ENCODE results near the gene E2F4. TPM values are rescaled to one million over a fixed set of nuclear protein-coding genes. Genes with fewer than 3 reads are reported as not detected.

Gene E2F4
- polyA plus RNA-seq, 1 donor, result 67.6 TPM

DNA sequence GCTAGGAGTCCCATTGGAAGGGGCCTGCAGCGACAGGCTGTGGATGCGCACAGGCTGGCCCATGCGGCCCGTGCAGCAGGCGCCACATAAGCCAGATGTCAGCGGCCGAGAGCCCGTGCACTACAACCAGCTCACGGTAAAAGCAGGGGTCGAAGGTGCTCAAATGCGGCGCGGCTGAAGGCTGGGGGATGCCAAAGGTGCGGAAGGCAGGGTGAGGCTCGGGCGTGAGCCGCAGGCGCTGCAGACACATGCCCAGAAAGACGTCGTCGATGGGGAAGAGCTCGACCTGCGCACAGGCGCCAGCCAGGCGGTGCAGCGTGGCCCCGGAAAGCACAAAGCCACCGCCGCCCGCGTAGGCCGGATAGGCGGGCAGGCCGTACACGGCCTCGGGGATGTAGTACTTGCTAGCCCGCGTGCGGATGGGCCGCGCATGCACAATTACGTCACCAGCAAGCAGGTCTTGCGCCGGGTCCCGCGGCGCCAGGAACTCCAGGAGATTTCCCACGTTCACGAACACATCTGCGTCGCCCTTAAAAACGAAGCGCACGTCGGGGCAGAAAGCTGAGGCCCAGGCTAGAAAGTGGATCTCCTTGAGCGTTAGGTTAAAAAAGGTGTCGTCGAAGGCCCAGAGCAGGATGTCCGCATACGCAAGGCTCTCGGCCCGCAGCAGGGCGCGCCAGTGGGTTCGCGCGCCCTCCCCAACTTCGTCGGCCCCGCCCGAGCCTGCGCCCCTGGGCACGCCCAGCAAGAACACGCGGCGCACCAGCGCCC is 42.5 kb upstream of the E2F4 start:
- no peak overlapping the region for H3K4me3 ChIP-seq (ENCODE audit: low read length)
- peaks cover 47% of the 10 kb centered on the region for H3K27me3 ChIP-seq (ENCODE audit: control insufficient read depth, insufficient read depth, low read length)
- no CpG with 5 or more reads among the region's 77 CpGs for WGBS (ENCODE audit: insufficient coverage, low lambda C conversion rate)
- H3K9me3 ChIP-seq (ENCODE audit: control insufficient read depth, low read depth, low read length), result peaks cover 8% of the 10 kb centered on the region
- H3K27ac ChIP-seq (ENCODE audit: low read length), result no peak overlapping the region
- no peak for DNase-seq
- H3K4me1 ChIP-seq (ENCODE audit: control insufficient read depth, insufficient read depth, low read length), result peaks cover 3% of the 10 kb centered on the region
- peaks cover 34% of the 10 kb centered on the region for H3K36me3 ChIP-seq (ENCODE audit: control insufficient read depth, insufficient read depth, low read length)

DNA sequence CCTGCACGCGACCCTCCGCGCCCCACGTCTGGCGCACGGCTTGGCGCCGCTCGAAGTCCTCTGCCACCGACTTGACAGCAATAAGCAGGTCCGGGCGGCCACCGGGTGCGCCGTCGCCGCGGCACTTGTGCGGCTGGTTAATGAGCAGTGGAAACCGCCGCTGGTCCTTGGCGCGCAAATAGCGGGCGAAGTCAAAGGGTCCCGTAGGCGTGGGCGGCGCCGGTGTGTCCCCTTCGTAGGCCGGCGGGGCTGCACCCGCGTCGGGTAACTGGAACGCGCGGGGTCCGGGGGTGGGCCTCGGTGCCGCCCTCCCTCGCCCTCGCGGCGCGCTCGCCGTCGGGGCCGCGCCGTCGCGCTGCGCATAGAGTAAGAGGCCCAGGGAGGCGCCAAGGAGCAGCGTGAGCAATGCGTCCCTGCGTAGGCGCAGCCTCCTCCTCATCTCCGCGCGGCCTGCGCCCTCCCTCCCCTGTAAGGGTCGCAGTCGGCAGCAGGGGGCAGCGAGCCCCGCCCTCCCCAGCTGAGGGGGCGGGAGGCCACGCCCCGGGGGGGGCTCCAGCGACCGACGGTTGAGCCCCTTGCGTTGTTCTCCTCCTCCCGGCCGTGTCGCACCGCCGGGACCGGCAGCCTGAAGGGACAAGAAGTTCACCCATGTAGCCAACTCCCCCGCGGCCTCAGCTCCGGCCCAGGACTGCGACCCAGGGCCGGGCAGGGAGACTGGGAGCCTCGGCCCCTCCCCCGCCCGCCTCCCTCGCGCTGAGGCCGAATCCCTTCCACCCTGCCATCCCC is 41.7 kb upstream of the E2F4 start:
- H3K9me3 ChIP-seq (ENCODE audit: control insufficient read depth, low read depth, low read length), result peaks cover 12% of the 10 kb centered on the region
- peak overlapping the region; percentile 73 for H3K27ac ChIP-seq (ENCODE audit: low read length)
- peaks cover 55% of the 10 kb centered on the region for H3K27me3 ChIP-seq (ENCODE audit: control insufficient read depth, insufficient read depth, low read length)
- DNase-seq, result peak; percentile 54 to 68
- peak overlapping the region; percentile 38 for H3K4me3 ChIP-seq (ENCODE audit: low read length)
- H3K4me1 ChIP-seq (ENCODE audit: control insufficient read depth, insufficient read depth, low read length), result peaks cover 6% of the 10 kb centered on the region
- H3K36me3 ChIP-seq (ENCODE audit: control insufficient read depth, insufficient read depth, low read length), result peaks cover 26% of the 10 kb centered on the region
- WGBS (ENCODE audit: insufficient coverage, low lambda C conversion rate), result no CpG with 5 or more reads among the region's 94 CpGs

DNA sequence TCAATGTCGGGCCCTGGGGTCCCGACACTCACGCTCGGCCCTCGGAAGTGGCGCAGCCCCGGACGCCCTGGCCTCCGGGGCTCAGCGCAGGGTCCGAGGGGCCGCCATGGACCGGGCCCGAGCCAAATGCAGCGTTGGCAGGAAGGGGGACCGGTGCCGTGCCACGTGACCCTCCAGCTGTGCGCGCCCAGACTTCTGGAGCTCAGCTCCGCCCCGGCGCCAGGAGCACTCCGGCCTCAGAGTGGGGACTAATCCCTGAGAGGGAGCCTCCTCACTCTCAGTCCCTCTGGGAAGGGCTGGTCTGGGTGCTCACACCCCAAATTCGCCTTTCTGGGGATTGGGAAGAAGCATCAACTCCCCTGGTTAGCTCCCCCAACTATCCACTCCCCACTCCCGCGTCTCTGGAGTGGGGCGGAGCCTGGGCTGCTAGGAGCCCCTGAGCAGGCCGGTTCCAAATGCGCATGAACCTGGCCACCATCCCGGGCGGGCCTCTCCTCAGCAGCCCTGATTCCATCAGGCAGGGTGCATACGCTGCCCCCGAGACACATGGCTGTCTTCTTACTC is 41.0 kb upstream of the E2F4 start, which contains the start of gene B3GNT9:
TSS of gene B3GNT9 (minus strand) at position 166 of the 564 bp plus-strand sequence. CDS start 513 bp downstream, outside the sequence.
- no CpG with 5 or more reads among the region's 34 CpGs for WGBS (ENCODE audit: insufficient coverage, low lambda C conversion rate)
- peaks cover 11% of the 10 kb centered on the region for H3K4me1 ChIP-seq (ENCODE audit: control insufficient read depth, insufficient read depth, low read length)
- H3K9me3 ChIP-seq (ENCODE audit: control insufficient read depth, low read depth, low read length), result peaks cover 12% of the 10 kb centered on the region
- peaks cover 19% of the 10 kb centered on the region for H3K36me3 ChIP-seq (ENCODE audit: control insufficient read depth, insufficient read depth, low read length)
- peak in 1 of 2 donors; percentile 74 for DNase-seq
- H3K4me3 ChIP-seq (ENCODE audit: low read length), result peak within 1 kb of the TSS; percentile 38
- H3K27me3 ChIP-seq (ENCODE audit: control insufficient read depth, insufficient read depth, low read length), result peaks cover 61% of the 10 kb centered on the region
- peak within 1 kb of the TSS; percentile 73 for H3K27ac ChIP-seq (ENCODE audit: low read length)

DNA sequence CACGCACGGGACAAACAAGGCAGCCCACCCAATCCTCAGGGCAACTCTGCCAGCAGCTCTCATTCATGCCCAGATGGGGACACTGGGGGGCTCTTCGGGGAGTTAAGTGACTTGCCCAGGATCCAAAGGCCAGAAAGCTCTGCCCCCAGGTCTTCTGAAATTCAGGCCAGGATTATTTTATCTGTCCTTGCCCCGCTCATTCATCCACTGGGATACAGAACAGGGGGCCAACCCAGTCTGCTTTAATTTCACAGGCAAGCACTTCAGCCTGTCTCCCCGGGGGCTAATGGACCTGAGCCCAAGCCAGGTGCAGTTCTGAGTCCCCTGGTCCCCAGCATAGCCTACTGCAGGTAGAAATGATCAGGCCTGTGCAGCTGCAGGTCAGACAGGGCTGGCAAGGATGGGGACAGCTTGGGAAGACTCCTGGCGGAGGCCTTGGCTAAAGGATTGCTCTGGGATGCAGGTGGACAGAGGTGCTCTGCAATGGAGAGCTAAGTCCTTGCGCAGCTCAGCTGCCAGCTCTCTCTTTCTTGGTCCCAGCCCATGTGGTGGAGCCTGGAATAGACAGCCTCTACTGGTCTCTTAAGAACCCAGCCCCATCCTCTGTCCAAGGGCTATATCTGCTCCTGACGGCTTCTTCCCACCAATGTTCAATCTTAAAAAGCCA is 40.4 kb upstream of the E2F4 start:
- peaks cover 13% of the 10 kb centered on the region for H3K36me3 ChIP-seq (ENCODE audit: control insufficient read depth, insufficient read depth, low read length)
- H3K9me3 ChIP-seq (ENCODE audit: control insufficient read depth, low read depth, low read length), result peaks cover 12% of the 10 kb centered on the region
- peaks cover 67% of the 10 kb centered on the region for H3K27me3 ChIP-seq (ENCODE audit: control insufficient read depth, insufficient read depth, low read length)
- 20% methylated on average over 1 of the region's 8 CpGs for WGBS (ENCODE audit: insufficient coverage, low lambda C conversion rate)
- no peak overlapping the region for H3K4me3 ChIP-seq (ENCODE audit: low read length)
- peaks cover 15% of the 10 kb centered on the region for H3K4me1 ChIP-seq (ENCODE audit: control insufficient read depth, insufficient read depth, low read length)
- no peak overlapping the region for H3K27ac ChIP-seq (ENCODE audit: low read length)
- no peak for DNase-seq

DNA sequence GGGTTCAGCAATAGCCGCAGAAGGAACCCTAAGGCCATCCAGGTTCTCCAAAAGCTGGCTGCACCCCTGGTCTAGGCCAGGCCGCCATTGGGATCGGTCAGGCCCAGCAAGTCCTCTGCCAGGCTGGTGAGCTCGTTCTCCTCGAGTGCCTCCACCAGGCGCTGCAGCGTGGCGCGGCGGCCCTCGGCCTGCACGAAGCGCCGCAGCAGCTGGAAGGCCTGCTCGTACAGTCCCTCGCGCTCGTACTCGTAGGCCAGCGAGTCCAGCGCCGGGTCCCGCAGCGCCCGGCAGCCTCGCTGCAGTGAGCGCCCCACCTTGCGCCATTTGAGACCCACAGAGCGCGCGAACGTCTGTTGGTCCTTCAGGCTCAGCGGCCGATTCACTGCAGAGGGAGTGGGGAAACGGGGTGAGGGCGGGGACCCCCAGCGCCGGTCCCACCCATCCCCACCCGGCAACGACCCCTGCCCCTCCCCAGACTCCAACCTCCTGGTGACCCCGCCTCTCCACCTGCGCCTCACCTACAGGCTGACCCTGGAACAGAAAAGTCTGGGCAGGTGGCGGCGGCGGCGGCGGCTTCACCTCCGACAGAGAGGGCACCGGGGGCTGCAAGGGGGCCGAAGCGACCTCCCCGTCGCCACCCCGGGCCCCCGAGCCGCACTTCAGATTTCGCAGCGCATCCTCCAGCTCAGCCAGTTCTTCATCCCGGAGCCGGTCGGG is 37.2 kb upstream of the E2F4 start:
- H3K9me3 ChIP-seq (ENCODE audit: control insufficient read depth, low read depth, low read length), result peaks cover 5% of the 10 kb centered on the region
- peaks cover 80% of the 10 kb centered on the region for H3K27me3 ChIP-seq (ENCODE audit: control insufficient read depth, insufficient read depth, low read length)
- no peak overlapping the region for H3K4me3 ChIP-seq (ENCODE audit: low read length)
- H3K36me3 ChIP-seq (ENCODE audit: control insufficient read depth, insufficient read depth, low read length), result no peaks in the 10 kb centered on the region
- peaks cover 23% of the 10 kb centered on the region for H3K4me1 ChIP-seq (ENCODE audit: control insufficient read depth, insufficient read depth, low read length)
- DNase-seq, result no peak
- H3K27ac ChIP-seq (ENCODE audit: low read length), result no peak overlapping the region
- no CpG with 5 or more reads among the region's 61 CpGs for WGBS (ENCODE audit: insufficient coverage, low lambda C conversion rate)

DNA sequence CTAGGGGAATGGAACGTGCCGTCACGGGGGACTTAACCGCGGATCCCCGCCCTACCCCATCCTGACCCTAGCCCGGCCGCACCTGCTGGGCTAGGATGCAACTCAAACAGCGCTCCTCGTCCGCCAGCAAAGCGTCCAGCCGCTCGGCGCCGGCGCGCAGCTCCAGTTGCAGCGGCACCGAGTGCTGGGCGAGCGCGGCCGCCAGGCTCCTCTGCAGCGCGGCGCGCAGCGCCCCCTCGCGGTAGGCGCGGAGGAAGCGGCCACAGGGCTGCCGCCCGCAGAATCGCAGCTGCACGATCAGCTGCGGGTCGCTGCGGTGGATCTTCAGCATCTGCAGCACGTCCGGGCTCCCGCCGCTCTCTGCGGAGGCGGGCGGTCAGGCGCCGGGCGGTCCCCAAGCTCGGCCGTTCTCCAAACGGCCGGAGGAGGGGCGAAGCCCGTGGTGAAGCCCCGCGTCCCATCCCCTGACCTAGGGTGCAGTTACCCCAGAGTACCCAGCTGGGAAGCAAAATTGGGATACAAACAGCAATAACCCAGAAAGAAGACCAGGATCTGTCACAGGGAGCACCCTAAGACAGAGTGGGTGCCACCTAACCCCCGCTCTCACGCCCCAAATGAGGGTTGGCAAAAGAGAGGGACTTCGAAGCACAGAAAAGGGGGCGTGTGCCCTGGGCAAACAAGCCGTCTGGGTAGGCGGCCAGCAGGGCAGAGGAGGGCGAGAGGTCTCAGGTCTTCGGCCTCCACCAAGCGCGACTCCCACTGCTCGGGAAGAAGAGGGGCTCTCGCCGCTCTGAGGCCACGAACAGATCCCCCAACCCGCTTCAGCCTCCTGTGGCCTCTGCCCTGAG is 36.4 kb upstream of the E2F4 start:
- H3K36me3 ChIP-seq (ENCODE audit: control insufficient read depth, insufficient read depth, low read length), result no peaks in the 10 kb centered on the region
- peaks cover 79% of the 10 kb centered on the region for H3K27me3 ChIP-seq (ENCODE audit: control insufficient read depth, insufficient read depth, low read length)
- peaks cover 23% of the 10 kb centered on the region for H3K4me1 ChIP-seq (ENCODE audit: control insufficient read depth, insufficient read depth, low read length)
- DNase-seq, result peak; percentile 71 to 73
- peaks cover 4% of the 10 kb centered on the region for H3K9me3 ChIP-seq (ENCODE audit: control insufficient read depth, low read depth, low read length)
- H3K4me3 ChIP-seq (ENCODE audit: low read length), result no peak overlapping the region
- H3K27ac ChIP-seq (ENCODE audit: low read length), result no peak overlapping the region
- WGBS (ENCODE audit: insufficient coverage, low lambda C conversion rate), result no CpG with 5 or more reads among the region's 74 CpGs

DNA sequence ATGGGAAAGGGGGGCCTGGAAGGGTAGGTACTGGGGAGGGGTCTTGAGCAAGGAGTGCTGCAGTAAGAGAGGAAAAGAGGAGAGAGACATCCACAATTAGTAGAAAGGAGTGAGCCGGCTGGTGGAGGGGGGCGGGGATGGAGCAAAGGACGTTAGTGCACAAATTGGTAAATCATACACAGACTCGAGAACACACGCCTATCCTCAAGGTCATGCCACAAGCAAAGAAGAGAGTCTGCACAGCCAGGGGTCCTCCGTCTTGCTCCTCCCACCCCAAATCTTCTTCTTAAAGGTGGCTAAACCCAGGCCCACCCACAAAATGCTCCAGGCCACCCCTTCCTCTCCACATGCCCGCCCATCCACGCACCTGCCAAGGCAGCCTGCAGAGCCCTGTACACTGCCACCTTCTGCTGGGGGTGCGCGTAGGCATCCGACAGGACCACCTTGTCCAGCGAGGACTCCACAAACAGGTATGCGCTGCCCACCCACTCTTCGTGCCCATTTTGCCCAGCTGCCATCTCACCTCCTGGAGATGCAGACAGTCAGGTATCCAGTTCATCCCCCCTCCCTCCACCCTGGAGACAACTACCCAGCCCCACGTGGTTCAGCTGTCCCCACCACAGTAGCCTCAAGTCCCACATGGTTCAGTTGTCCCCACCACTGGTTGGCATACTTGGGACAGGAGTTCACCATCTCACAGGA is 35.7 kb upstream of the E2F4 start:
- H3K36me3 ChIP-seq (ENCODE audit: control insufficient read depth, insufficient read depth, low read length), result no peaks in the 10 kb centered on the region
- H3K27me3 ChIP-seq (ENCODE audit: control insufficient read depth, insufficient read depth, low read length), result peaks cover 78% of the 10 kb centered on the region
- H3K9me3 ChIP-seq (ENCODE audit: control insufficient read depth, low read depth, low read length), result peaks cover 4% of the 10 kb centered on the region
- H3K4me1 ChIP-seq (ENCODE audit: control insufficient read depth, insufficient read depth, low read length), result peaks cover 23% of the 10 kb centered on the region
- 0% methylated on average over 3 of the region's 15 CpGs for WGBS (ENCODE audit: insufficient coverage, low lambda C conversion rate)
- H3K4me3 ChIP-seq (ENCODE audit: low read length), result no peak overlapping the region
- H3K27ac ChIP-seq (ENCODE audit: low read length), result no peak overlapping the region
- peak in 1 of 2 donors; percentile 40 for DNase-seq

DNA sequence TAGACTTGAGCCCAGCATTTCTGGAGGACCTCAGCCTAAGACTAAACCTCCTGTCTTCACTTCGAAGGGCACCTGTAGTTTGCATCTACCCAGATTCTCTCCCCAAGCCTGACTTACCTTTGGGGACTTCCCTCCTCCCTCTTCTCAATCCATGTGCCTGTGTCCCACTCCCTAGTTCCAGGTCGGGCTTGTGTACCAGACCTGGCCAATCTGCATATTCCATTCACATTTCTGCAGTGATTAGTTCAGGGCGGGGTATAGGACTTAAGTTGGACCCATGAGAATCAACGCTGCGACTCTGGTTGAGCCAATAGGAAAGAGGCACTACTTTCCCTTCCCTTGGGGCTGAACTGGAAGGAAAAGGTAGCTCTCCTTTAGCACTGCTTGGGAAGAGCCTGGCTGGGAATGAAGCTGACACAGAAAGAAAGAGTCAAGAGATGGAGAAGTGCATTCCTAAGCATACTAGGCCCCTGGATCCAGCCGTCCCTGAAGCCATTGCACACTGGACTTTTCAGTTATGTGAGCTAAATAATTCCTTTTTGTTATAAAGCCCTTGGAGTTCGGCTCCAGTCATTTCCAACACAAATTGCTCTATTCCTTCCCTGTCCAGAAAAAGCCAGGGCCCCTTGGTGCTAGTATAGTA is 34.7 kb upstream of the E2F4 start:
- no peak for DNase-seq
- no CpG with 5 or more reads among the region's 7 CpGs for WGBS (ENCODE audit: insufficient coverage, low lambda C conversion rate)
- peaks cover 29% of the 10 kb centered on the region for H3K4me1 ChIP-seq (ENCODE audit: control insufficient read depth, insufficient read depth, low read length)
- H3K9me3 ChIP-seq (ENCODE audit: control insufficient read depth, low read depth, low read length), result peaks cover 7% of the 10 kb centered on the region
- H3K4me3 ChIP-seq (ENCODE audit: low read length), result no peak overlapping the region
- H3K36me3 ChIP-seq (ENCODE audit: control insufficient read depth, insufficient read depth, low read length), result no peaks in the 10 kb centered on the region
- H3K27ac ChIP-seq (ENCODE audit: low read length), result no peak overlapping the region
- peaks cover 79% of the 10 kb centered on the region for H3K27me3 ChIP-seq (ENCODE audit: control insufficient read depth, insufficient read depth, low read length)

All from large intestine (tissue), 3 donors.